COLO829 (cell line): ENCODE measurements around the gene HIKESHI.
"Not testable (repeated sequence)": the region's sequence is repeated elsewhere in the genome, so short reads cannot be mapped to it uniquely, and the experiment has no call there.

ENCODE experiments used
- DNase-seq: peaks from one replicate; pipeline ENCODE4 v3.0.0; 2012; ENCODE audit warnings: low spot score

HIKESHI gene

DNA sequence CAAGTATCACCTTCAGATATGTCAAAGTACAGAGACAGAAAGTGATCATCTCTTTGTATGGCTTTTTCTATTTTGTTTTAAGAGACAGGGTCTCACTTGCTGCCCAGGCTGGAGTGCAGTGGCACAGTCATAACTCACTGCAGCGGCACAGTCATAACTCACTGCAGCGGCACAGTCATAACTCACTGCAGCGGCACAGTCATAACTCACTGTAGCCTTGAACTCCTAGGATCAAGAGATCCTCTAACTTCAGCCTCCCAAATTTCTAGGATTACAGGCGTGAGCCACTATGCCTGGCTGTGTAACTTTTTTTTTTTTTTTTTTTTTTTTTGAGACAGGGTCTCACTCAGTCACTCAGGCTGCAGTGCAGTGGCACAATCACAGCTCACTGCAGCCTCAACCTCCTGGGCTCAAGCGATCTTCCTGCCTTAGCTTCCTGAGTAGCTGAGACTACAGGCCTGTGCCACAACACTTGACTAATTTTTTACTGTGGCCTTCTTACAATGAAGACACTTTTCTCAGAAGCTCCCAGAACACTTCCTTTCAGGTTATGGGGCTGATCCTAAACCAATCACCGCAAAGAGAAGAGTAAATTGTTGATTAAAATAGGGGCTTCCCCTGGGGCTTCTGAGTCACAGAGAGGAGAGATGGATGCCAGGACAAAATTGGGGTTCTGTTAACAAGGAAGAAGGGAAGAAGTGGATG lies 9.0 kb upstream of the HIKESHI start:
- DNase-seq = no peak

DNA sequence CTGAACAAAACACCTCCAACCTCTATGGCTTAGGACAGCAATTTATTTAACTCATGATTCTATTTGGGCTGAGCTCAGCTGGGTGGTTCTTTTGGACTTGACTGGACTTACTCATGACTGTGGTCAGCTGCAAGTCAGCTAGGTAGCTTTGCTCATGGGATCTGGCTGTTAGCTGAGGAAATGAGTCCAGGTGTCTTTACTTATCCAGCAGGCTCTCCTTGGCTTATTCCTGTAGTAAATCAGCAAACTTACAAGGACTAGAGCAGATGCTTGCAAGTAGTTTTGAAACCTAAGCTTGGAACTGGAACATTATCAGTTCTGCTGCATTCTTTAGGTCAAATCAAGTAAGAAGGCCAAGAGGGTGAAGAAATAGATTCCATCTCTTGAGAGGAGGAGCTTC lies 8.0 kb upstream of the HIKESHI start:
- no peak for DNase-seq

DNA sequence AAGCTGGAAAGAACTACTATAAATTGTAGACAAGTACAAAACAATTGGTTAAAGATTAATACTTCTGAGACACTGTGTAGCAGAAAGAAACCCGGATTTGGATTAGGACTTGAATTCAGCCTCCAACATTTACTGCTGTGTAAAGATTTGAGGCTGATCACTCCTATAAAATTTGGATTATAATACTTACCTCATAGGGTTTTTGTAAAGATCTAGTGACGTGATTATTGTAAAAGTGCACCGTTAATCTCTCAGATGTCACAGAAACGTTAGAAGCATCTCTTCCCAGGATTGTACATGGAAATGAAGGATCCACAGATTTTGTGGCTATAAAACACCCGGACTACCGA lies 323 bp upstream of the HIKESHI start:
- DNase-seq = no peak

DNA sequence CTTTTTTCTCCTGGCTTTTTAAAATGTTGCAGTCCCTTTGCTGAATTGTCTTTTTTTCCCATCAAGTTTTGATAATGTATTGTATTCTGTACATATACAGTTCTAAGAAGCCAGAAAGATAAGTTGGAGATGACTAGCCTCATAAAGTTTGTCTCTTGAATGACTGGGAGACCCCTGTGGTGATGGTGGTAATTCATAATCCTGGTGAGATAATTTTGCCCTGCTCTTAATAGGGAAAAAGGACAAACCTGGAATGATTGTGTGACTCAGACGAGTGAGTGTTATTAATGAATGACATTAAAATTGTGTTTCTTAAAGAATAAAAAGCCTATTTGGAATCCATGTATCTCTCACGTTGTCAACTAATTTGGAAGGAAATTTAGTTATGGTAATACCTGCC lies 1.2 kb downstream of the HIKESHI start:
- DNase-seq = no peak

DNA sequence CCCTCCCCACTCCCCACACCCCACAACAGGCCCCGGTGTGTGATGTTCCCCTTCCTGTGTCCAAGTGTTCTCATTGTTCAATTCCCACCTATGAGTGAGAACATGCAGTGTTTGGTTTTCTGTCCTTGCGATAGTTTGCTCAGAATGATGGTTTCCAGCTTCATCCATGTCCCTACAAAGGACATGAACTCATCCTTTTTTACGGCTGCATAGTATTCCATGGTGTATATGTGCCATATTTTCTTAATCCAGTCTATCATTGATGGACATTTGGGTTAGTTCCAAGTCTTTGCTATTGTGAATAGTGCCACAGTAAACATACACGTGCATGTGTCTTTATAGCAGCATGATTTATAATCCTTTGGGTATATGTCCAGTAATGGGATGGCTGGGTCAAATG lies 6.7 kb downstream of the HIKESHI start:
- DNase-seq = not testable (repeated sequence)

DNA sequence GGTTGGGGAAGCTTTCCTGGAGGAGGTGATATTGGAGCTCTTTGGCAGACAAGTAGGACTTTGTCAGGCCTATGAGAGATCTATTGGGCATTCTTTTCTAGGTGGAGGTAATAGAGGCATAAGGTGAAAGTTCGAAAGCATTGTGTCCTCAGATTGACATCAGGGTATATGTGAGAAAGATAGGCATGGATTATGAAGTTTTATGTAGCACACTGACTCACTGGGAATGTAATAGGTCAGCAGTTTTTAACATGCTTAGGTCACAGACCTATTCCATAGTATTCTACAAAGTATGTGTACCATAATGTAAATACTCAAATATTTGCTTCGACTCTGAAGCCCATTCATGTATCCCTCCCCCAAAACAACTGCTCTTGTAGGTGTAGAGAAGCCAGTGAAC lies 11.8 kb downstream of the HIKESHI start:
- DNase-seq = no peak

DNA sequence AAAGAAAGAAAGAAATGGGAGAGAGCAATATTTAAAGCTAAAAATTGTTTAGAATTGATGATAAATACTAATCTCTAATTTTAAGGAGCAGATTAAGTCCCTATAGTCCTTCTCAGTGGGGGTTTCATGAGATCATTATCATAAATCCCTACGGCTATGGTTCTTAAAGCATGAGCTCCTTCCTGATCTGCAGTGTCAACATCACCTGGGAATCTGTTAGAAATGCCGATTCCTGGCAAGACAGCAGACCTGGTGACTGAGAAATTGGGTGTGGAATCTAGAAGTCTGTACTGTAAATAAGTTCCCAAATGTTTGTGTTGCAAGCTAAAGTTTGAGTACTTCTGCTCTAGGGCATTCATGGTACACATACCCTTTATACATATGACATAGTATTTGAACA lies 12.6 kb downstream of the HIKESHI start:
- DNase-seq = no peak

DNA sequence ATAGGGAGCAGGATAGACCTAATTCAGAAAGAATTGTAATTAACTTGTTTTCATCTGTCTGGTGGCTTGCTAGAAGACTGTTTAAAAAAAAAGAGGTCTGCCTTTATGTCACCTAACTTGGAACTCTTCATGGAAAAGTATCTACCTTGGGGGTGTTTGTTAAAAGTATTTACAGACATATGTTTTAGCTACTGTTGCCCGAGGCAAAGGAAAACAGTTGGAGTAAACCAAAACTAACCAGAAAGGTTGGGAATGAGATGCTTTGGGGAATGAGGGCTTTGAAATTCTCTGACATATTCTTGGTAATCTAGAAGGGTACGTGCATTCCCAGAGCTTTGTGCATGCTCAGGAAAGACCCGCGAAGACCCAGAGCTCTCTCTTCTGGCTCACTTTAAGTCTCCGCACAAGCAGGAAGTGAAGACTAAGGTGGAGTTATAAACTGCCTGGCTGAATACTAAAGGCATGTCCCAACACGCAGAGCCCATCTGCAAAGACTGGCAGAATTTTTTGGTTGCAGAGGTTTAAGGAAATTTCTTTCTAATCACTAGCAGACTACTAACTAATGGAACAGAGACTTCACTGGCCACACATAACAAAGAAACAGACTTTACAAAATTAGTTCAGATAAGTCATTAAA lies 33.2 kb downstream of the HIKESHI start:
- DNase-seq = no peak

DNA sequence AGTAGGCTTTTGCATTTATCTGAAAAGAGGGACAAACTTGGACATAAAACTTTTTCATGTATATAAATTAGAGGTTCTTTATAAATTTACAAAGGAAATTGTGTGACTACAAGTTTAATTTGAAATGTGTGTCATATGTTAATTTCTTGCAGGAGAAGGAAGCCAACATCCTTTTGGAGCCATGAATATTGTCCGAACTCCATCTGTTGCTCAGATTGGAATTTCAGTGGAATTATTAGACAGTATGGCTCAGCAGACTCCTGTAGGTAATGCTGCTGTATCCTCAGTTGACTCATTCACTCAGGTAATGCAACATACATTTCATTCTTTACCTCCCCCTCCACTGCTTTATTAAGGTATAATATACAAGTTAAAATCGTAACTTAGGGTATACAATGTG lies 35.2 kb downstream of the HIKESHI start:
- no peak for DNase-seq

DNA sequence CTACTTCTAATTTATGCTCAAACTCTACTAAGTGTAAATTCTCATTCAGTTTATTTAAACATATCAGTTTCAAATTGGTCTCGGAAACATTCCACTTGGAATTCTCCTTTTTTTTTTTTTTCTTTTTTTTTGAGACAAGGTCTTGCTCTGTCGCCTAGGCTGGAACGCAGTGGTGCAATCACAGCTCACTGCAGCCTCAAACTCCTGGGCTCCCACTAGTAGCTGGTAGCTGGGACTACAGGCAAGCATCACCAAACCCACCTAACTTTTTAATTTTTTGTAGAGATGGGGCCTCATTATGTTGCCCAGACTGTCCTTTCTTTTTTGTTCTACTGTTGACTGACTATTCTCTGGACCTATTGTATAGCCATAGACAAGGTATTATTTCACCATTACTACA lies 39.3 kb downstream of the HIKESHI start:
- DNase-seq = no peak

DNA sequence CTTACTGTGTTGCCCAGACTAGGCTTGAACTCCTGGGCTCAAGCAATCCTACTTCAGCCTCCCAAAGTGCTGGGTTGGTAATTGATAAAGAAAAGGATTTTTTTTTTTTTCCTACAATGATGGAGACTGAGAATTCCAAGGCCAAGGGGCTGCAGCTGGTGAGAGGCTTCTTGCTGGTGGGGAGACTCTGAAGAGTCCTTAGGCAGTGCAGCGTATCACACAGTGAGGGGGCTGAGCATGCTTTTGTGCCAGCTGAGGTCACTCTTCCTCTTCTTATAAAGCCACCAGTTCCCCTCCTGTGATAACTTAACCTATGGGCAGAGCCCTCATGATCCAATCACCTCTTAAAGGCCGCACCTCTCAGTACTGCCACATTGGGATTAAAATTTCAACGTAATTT lies 44.5 kb downstream of the HIKESHI start:
- no peak for DNase-seq

DNA sequence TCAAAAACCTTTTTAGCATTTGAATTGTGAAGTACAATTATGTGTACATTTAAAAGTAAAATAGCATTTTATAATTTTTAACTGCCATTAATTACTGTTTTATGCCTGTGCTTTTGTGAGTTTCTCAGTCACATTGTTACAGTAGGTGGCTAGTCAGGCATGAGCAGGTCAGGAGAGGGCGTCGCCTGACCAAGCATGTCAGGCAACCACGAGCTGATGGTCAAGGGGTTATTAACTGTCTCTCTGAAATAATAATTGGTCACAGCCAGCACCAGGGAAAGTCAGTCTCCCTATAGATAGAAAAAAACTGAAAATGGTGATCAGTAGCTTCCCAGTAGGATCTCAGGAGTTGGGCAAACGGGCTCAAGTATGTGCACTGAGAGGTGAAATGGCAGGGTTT lies 53.2 kb downstream of the HIKESHI start:
- no peak for DNase-seq

DNA sequence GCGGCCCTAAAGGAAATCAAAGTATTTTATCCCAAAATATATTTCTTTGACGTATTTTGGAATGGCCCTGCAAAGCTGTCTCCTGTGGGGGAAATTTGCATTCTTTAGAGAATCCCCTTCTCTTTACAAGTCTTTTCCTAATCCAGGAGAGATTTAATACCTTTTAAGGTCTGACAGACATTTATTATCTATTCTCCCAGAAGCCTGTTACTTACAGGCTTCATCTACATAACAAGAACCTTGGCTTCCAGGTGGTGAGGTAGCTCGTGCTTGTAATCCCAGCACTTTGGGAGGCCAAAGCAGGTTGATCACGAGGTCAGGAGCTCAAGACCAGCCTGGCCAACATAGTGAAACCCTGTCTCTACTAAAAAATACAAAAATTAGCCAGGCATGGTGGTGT lies 55.4 kb downstream of the HIKESHI start:
- DNase-seq = not testable (repeated sequence)

DNA sequence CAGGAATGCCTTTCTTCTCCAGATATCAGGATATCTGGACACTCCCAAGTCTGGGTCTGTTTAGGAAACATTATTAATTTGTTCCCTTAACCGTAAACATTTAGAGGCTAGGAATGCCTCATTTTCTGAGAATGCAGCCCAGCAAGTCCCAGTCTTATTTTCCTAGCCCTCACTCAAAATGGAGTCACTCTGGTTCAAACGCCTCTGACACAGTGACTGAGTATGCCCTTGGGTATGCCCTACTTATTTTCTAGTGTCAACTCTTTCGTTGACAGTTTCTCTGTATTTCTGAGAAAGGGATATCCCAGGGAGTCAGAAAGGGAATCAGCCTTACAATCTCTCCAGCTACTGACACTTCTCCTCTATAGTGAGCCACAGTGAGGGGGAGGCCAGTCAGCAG lies 56.7 kb downstream of the HIKESHI start:
- DNase-seq = no peak

DNA sequence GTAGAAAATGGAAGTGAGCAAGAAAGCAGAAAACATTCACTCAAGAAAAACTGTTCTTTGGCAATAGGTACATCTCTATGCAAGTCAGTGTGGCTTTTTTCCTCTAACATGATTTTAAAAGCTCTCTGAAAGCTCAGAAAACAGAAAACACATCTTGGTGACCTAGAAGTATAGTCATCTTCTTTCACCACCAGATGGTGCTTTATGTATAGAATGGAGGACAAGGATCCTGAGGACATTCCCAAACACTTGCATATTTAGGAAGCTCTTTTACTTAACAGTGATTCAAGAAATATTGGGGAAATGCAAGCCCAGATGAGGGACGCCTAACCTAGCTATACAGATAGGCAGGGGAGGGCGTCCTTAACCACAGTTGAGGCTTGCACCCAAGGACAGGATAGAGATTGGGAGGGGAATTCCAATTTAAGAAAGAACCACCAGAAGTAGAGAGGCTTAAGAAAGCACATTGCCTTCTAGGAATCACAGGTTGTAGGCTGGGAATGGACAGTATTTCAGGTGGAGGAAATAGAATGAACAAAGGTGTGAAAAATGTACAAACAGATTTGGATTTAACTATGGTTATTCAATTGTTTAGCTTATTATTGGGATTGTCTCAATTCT lies 58.8 kb downstream of the HIKESHI start:
- DNase-seq = peak; percentile 44

DNA sequence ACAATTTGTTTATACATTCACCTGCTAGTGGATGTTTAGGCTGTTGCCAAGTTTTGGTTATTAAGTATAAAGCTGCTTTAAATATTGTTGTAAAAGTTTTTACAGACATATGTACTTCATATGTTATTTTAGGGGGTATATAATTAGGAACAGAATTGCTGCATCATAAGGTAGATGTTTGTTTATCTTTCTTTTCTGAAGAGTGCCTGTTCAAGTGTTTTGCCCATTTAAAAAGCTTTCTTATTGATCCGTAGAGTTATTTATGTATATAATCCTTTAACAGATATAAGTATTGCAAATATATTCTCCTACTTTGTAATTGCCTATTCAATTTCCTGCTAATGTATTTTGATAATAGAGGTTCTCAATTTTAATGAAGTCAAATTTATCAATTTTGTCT lies 61.4 kb downstream of the HIKESHI start:
- DNase-seq = no peak

DNA sequence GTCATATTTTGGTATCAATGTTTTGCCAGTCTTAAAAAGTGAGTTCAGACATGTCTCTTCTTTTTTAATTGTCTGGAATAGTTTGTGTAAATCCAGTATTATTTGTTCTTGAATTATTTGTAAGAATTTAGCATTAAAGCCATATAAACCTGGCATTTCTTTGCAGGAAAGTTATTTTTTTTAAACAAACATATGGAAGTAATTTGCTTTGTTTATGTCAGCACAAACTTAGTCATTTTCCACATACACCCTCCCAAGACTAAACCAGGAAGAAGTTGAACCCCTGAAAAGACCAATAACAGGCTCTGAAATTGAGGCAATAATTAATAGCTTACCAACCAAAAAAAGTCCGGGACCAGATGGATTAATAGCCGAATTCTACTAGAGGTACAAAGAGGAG lies 63.5 kb downstream of the HIKESHI start:
- DNase-seq = no peak

DNA sequence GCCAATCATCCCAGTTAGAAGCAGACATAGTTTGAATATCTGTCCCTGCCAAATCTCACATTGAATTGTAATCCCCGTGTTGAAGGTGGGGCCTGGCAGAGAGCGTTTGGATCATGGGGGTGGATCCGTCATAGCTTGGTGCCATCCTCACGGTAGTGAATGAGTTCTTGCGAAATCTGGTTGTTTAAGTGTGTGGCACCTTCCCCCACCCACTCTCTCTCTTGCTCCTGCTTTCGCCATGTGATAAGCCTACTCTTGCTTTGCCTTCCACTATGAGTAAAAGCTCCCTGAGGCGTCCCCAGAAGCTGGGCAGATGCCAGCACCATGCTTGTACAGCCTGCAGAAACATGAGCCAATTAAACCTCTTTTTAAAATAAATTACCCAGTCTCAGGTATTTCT lies 67.6 kb downstream of the HIKESHI start:
- DNase-seq = no peak

DNA sequence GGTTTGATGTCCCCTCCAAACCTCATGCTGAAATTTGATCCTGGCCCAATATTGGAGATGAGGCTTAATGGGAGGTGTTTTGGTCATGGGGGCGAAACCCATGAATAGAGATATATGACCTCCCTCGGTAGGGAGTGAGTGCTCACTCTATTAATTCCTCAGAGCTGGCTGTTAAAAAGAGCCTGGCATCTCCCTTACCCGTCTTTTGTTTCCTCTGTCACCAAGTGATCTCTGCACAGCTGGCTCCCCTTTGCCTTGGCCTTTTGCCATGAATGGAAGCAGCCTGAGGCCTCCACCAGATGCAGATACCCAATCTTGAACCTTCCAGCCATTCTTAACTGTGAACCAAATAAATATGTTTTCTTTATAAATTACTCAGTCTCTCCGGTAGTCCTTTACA lies 68.1 kb downstream of the HIKESHI start:
- DNase-seq = no peak

DNA sequence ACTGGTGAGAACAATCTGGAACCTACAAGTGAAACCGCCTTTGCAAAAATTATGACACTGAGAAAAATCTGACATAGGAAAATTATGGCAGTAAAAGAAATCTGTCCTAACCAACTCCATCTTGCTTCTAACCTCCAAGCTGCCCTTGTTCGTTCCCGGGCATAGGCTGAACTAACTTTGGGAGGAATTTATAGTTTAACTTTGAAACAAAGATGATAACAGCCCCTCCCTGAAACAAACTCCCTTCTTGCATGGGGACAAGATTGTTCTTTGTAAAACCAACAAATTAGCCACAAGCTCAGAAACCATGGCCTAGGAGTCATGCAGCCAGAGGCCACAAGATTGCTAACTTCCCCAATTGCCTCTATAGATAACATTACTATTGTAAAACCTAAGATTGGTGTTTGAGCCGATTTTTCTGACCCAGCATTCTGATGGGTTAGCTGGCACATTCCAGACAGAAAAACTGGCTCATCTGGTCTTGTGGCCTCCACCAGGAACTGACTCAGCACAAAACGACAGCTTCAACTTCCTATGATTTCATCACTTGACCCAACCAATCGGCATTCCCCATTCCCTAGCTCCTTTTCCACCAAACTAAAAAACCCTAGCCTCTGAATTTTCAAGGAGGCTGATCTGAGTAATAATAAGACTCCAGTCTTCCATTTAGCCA lies 69.0 kb downstream of the HIKESHI start:
- no peak for DNase-seq

DNA sequence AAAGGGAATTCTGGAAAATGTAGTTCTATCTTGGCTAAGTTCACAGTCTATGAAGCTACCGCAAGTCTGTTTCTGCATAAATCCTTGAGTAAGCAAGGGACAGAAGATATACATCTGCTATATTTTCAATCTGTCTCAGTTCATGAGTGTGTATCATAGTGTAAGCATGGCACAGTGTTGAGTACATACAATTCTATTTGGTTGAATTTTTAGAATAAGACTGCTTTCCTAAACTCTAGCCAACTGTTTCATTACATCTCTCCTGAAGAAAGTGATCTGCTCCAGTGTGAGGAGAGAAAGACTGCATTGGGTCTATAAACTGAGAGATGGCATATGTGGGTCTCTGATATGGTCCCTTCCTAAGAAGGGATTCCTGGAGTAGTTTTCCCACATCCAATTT lies 70.0 kb downstream of the HIKESHI start:
- no peak for DNase-seq

DNA sequence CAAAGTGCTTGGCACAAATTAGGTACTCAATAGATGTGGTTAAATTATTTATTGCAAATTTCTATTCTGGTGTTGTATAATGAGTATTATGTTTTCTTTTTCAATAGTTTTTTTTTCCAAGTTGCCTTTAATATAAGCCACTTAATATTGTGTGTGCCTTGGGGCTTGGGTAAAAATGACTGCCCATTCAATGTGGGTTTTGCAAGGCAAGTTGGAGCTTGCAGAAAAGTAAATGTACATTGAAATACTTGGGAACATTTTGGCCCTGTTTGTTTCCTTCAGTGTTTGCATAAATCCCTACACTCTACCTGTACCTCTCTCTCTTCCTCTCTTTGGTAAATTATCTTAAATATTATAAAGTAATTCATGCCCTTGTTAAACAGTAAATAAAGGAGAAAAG lies 70.5 kb downstream of the HIKESHI start:
- no peak for DNase-seq

DNA sequence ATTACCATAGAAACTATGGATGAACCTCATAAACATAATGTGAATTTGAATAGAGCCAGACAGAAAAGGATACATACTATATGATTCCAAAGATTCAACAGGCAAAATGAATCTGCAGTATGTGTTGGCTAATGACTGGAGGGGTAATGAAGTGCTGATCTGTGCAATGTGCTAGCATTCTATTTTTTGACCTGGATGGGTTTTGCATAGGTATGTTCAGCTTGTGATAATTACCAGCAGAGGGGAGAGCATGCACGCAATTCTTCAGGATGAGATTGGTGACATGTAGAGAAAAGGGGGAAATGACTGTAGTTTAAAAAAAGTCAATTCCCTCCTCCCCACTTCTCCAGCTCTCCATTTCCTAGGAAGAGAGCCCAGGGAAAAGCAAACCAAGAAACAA lies 72.0 kb downstream of the HIKESHI start:
- no peak for DNase-seq
